Liver (tissue), 9 donors: ENCODE results near the gene RNU6-8. TPM values are rescaled to one million over a fixed set of nuclear protein-coding genes. Genes with fewer than 3 reads are reported as not detected.

Experiments
- DNase-seq: peaks from one replicate; pipeline ENCODE4 v3.0.0-alpha.2; 2017; ENCODE audit warnings: low spot score
- H3K27ac ChIP-seq, 2 donors: one replicate each; pipeline ENCODE4 v1.7.0; 2013; ENCODE audit warnings: inconsistent platforms in 2 of 2, low read length in 2 of 2, control low read depth in 1 of 2, low read depth in 1 of 2, mild to moderate bottlenecking in 1 of 2
- H3K27me3 ChIP-seq, 4 donors: one replicate each; pipeline versions ENCODE4 v1.6.1 to v1.7.0; 2013; ENCODE audit warnings: low read length in 3 of 4, inconsistent platforms in 1 of 4, mild to moderate bottlenecking in 1 of 4, moderate library complexity in 1 of 4; ENCODE audit not compliant: control insufficient read depth in 4 of 4, insufficient read depth in 4 of 4
- H3K36me3 ChIP-seq, 4 donors: one replicate each; pipeline versions ENCODE4 v1.6.1 to v1.7.0; 2013; ENCODE audit warnings: low read length in 3 of 4, mild to moderate bottlenecking in 3 of 4, low read depth in 1 of 4, moderate library complexity in 1 of 4; ENCODE audit not compliant: control insufficient read depth in 4 of 4, insufficient read depth in 3 of 4
- H3K4me1 ChIP-seq, 4 donors: one replicate each; pipeline versions ENCODE4 v1.6.1 to v1.7.0; 2013; ENCODE audit warnings: low read length in 3 of 4, mild to moderate bottlenecking in 3 of 4, moderate library complexity in 1 of 4; ENCODE audit not compliant: control insufficient read depth in 4 of 4, insufficient read depth in 4 of 4
- H3K4me3 ChIP-seq, 3 donors: one replicate each; pipeline versions ENCODE4 v1.6.1 to v1.7.0; 2013; ENCODE audit warnings: low read length in 3 of 3, control low read depth in 1 of 3, low read depth in 1 of 3, mild to moderate bottlenecking in 1 of 3
- H3K9ac ChIP-seq, 2 donors: one replicate each; pipeline ENCODE4 v1.7.0; 2013; ENCODE audit warnings: low read length in 2 of 2, mild to moderate bottlenecking in 2 of 2, moderate library complexity in 2 of 2, control low read depth in 1 of 2, low read depth in 1 of 2
- H3K9me3 ChIP-seq, 4 donors: one replicate each; pipeline versions ENCODE4 v1.6.1 to v1.7.0; 2013; ENCODE audit warnings: low read length in 3 of 4; ENCODE audit not compliant: control insufficient read depth in 4 of 4
- EGR1 ChIP-seq, 2 donors: IDR thresholded peaks; 2 replicates each; pipeline ENCODE4 v1.6.1; 2016 to 2018; ENCODE audit warnings: antibody characterized with exemption in 2 of 2, low read depth in 2 of 2
- FOXA1 ChIP-seq: IDR thresholded peaks from 2 replicates; pipeline ENCODE4 v1.6.1; 2016; ENCODE audit warnings: antibody characterized with exemption
- FOXA2 ChIP-seq: IDR thresholded peaks from 2 replicates; pipeline ENCODE4 v1.6.1; 2016; ENCODE audit warnings: antibody characterized with exemption
- GABPA ChIP-seq, 2 donors: IDR thresholded peaks in 1 of 2; conservative IDR thresholded peaks in 1 of 2; 2 replicates each; pipeline ENCODE4 v1.6.1; 2016; ENCODE audit warnings: antibody characterized with exemption in 2 of 2, mild to moderate bottlenecking in 1 of 2, moderate library complexity in 1 of 2
- HNF4A ChIP-seq, 2 donors: conservative IDR thresholded peaks; 2 replicates each; pipeline ENCODE4 v1.6.1; 2016; ENCODE audit warnings: antibody characterized with exemption in 2 of 2, mild to moderate bottlenecking in 2 of 2
- HNF4G ChIP-seq: IDR thresholded peaks from 2 replicates; pipeline ENCODE4 v1.6.1; 2016; ENCODE audit warnings: antibody characterized with exemption
- JUND ChIP-seq, 2 donors: IDR thresholded peaks; 2 replicates each; pipeline ENCODE4 v1.6.1; 2016; ENCODE audit warnings: antibody characterized with exemption in 2 of 2
- NR2F2 ChIP-seq: IDR thresholded peaks from 2 replicates; pipeline ENCODE4 v1.6.1; 2016; ENCODE audit warnings: antibody characterized with exemption
- RAD21 ChIP-seq, 2 donors: IDR thresholded peaks; 2 replicates each; pipeline ENCODE4 v1.6.1; 2016; ENCODE audit warnings: antibody characterized with exemption in 2 of 2, mild to moderate bottlenecking in 2 of 2
- RXRA ChIP-seq, 2 donors: IDR thresholded peaks; 2 replicates each; pipeline ENCODE4 v1.6.1; 2017 to 2018; ENCODE audit warnings: antibody characterized with exemption in 2 of 2, mild to moderate bottlenecking in 1 of 2
- SP1 ChIP-seq: IDR thresholded peaks from 2 replicates; pipeline ENCODE4 v1.6.1; 2018; ENCODE audit warnings: antibody characterized with exemption, mild to moderate bottlenecking
- TAF1 ChIP-seq: conservative IDR thresholded peaks from 2 replicates; pipeline ENCODE4 v1.6.1; 2016; ENCODE audit warnings: antibody characterized with exemption, mild to moderate bottlenecking
- YY1 ChIP-seq: IDR thresholded peaks from 2 replicates; pipeline ENCODE4 v1.6.1; 2016; ENCODE audit warnings: antibody characterized with exemption, mild to moderate bottlenecking
- WGBS: extraction: QIAGEN DNeasy Blood & Tissue Kit; methylation state at CpG from one replicate; pipeline ENCODE4 v1.1.7; 2013; 5-methylcytosine and 5-hydroxymethylcytosine counted together
- polyA plus RNA-seq, 2 donors: library from polyadenylated mRNA; stranded (reverse) in 1 of 2; unstranded in 1 of 2; fragments of 200-250 nt in 1 of 2; fragments of >200 nt in 1 of 2; fragmentation: Nextera tagmentation in 1 of 2; extraction: Ambion mirVana in 1 of 2; gene quantifications; one replicate each; pipeline versions ENCODE4 v1.2.1 to v1.2.3, GENCODE V29; 2013 to 2015
- total RNA-seq, 2 donors: library from RNA; depleted of rRNA; stranded (reverse); fragments of >200 nt; gene quantifications; one replicate each; pipeline ENCODE4 v1.2.3, GENCODE V29; 2014
- TF ChIP-seq, protein P1 (sequence below): IDR thresholded peaks from 2 replicates; pipeline ENCODE4 v1.6.1; 2016; ENCODE audit warnings: antibody characterized with exemption
- TF ChIP-seq, protein P2 (sequence below): IDR thresholded peaks from 2 replicates; pipeline ENCODE4 v1.6.1; 2016; ENCODE audit warnings: antibody characterized with exemption, mild to moderate bottlenecking
- TF ChIP-seq, protein P3 (sequence below): IDR thresholded peaks from 2 replicates; pipeline ENCODE4 v1.6.1; 2016; ENCODE audit warnings: antibody characterized with exemption
- TF ChIP-seq, protein P4 (sequence below): IDR thresholded peaks from 2 replicates; pipeline ENCODE4 v1.6.1; 2016; ENCODE audit warnings: antibody characterized with exemption
- TF ChIP-seq, protein P5 (sequence below): fragments of 150-350 bp; IDR thresholded peaks from 2 replicates; pipeline ENCODE4 v1.5.1; 2017; ENCODE audit warnings: improper control_type of control experiment, low read depth, low read length; ENCODE audit not compliant: missing input control
- donor health status: healthy.
- donor health status: healthy.
- donor health status: healthy.
- donor health status: healthy.
- donor health status: healthy.

Gene RNU6-8
- total and polyA plus RNA-seq, 4 donors = not detected

DNA sequence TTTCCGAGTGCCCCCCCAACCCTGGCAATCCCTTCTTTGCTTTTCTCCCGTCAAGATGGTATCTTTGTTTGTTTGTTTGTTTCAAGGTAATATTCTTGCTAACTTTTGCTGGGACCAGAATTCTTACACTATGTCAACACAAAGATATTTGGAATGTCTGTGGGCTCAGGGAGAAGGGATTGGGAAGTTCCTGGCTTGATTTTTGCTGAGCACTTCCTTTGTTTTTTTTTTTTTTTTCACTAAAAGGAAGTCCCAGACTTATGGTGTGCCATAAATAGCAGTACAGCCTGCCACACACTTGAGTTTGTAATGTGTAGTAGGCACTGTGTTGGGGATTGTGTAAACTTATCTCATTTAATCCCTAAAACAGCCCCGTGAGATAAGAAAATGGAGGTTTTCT is 12.4 kb downstream of the RNU6-8 start:
- no peak for DNase-seq
- Histone ChIP-seq H3K27ac (no peak overlapping the region), H3K27me3 (no peaks in the 10 kb centered on the region), H3K36me3 (no peaks in the 10 kb centered on the region), H3K4me3 (no peak overlapping the region), H3K9me3 (no peaks in the 10 kb centered on the region), H3K4me1 (no peaks in the 10 kb centered on the region), H3K9ac (no peak overlapping the region)
- no peak for TF ChIP-seq RXRA (IDR thresholded peaks at IDR 0.05)
- no peak for TF ChIP-seq SP1
- TF ChIP-seq JUND (IDR thresholded peaks at IDR 0.05) = no peak
- no peak for TF ChIP-seq YY1
- no peak for TF ChIP-seq FOXA1
- no peak for TF ChIP-seq EGR1 (IDR thresholded peaks at IDR 0.05; ENCODE audit: low read depth in 2 of 2)
- no peak for TF ChIP-seq FOXA2
- WGBS = 58% methylated on average over 3 of the region's 3 CpGs

DNA sequence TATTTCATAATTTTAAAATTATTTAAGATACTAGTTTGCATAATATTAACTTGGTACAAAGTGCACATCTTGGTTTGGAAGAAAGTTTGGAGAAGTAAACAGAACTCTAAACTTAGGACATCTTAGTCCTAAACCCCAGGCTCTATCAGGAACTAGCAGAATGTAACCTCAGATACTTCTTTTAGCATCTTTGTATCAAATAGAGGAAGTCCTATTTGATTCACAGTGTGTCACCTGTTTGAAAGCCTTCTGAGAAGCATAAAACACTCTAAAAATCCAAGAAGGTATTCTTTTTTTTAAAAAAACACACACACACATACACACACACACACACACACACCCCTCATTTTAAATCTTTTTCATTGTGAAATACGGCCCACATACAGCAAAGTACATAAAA is 13.3 kb downstream of the RNU6-8 start:
- H3K4me3 ChIP-seq = no peak overlapping the region

DNA sequence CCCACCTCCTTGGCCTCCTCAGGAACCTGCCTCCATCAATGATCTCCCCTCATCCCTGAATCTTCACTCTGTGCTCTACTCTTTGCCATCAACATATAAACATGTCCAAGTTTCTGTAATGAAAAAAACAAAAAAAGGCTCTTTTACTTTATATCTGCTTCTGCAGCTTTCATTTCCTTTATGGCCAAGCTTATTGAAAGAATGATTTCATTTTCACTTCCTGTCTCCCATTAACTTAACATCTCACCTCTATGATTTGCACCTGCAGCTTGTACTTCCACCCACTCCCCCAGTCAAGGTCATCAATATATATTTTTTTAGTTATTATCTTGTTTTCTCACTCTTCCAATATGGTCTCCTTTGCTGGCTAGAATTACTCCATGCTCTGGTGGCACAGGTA is 16.8 kb downstream of the RNU6-8 start:
- Histone ChIP-seq H3K4me3 (no peak overlapping the region), H3K9ac (no peak overlapping the region), H3K9me3 (peaks cover 0 to 12% (median 4%) of the 10 kb centered on the region in 4 donors), H3K36me3 (no peaks in the 10 kb centered on the region), H3K4me1 (no peaks in the 10 kb centered on the region), H3K27me3 (no peaks in the 10 kb centered on the region), H3K27ac (no peak overlapping the region)
- TF ChIP-seq GABPA (IDR thresholded peaks at IDR 0.05 in 1 of 2, conservative IDR thresholded peaks at IDR 0.05 in 1 of 2) (no peak), RXRA (IDR thresholded peaks at IDR 0.05) (no peak), JUND (IDR thresholded peaks at IDR 0.05) (no peak), TAF1 (no peak), FOXA2 (no peak), YY1 (no peak), HNF4A (conservative IDR thresholded peaks at IDR 0.05) (no peak), EGR1 (IDR thresholded peaks at IDR 0.05; ENCODE audit: low read depth in 2 of 2) (no peak), FOXA1 (no peak), RAD21 (IDR thresholded peaks at IDR 0.05) (no peak), SP1 (no peak), HNF4G (no peak), NR2F2 (no peak)
- TF ChIP-seq, protein P1, sequence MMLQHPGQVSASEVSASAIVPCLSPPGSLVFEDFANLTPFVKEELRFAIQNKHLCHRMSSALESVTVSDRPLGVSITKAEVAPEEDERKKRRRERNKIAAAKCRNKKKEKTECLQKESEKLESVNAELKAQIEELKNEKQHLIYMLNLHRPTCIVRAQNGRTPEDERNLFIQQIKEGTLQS = no peak
- TF ChIP-seq, protein P2, sequence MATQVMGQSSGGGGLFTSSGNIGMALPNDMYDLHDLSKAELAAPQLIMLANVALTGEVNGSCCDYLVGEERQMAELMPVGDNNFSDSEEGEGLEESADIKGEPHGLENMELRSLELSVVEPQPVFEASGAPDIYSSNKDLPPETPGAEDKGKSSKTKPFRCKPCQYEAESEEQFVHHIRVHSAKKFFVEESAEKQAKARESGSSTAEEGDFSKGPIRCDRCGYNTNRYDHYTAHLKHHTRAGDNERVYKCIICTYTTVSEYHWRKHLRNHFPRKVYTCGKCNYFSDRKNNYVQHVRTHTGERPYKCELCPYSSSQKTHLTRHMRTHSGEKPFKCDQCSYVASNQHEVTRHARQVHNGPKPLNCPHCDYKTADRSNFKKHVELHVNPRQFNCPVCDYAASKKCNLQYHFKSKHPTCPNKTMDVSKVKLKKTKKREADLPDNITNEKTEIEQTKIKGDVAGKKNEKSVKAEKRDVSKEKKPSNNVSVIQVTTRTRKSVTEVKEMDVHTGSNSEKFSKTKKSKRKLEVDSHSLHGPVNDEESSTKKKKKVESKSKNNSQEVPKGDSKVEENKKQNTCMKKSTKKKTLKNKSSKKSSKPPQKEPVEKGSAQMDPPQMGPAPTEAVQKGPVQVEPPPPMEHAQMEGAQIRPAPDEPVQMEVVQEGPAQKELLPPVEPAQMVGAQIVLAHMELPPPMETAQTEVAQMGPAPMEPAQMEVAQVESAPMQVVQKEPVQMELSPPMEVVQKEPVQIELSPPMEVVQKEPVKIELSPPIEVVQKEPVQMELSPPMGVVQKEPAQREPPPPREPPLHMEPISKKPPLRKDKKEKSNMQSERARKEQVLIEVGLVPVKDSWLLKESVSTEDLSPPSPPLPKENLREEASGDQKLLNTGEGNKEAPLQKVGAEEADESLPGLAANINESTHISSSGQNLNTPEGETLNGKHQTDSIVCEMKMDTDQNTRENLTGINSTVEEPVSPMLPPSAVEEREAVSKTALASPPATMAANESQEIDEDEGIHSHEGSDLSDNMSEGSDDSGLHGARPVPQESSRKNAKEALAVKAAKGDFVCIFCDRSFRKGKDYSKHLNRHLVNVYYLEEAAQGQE = no peak
- TF ChIP-seq, protein P3, sequence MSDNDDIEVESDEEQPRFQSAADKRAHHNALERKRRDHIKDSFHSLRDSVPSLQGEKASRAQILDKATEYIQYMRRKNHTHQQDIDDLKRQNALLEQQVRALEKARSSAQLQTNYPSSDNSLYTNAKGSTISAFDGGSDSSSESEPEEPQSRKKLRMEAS = no peak
- TF ChIP-seq, protein P4, sequence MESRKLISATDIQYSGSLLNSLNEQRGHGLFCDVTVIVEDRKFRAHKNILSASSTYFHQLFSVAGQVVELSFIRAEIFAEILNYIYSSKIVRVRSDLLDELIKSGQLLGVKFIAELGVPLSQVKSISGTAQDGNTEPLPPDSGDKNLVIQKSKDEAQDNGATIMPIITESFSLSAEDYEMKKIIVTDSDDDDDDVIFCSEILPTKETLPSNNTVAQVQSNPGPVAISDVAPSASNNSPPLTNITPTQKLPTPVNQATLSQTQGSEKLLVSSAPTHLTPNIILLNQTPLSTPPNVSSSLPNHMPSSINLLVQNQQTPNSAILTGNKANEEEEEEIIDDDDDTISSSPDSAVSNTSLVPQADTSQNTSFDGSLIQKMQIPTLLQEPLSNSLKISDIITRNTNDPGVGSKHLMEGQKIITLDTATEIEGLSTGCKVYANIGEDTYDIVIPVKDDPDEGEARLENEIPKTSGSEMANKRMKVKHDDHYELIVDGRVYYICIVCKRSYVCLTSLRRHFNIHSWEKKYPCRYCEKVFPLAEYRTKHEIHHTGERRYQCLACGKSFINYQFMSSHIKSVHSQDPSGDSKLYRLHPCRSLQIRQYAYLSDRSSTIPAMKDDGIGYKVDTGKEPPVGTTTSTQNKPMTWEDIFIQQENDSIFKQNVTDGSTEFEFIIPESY = no peak
- no peak for DNase-seq

More for the DNA sequence above, 13.3 kb downstream of the RNU6-8 start:
- TF ChIP-seq, protein P1 = no peak
- TF ChIP-seq, protein P3 = no peak
- TF ChIP-seq, protein P5, sequence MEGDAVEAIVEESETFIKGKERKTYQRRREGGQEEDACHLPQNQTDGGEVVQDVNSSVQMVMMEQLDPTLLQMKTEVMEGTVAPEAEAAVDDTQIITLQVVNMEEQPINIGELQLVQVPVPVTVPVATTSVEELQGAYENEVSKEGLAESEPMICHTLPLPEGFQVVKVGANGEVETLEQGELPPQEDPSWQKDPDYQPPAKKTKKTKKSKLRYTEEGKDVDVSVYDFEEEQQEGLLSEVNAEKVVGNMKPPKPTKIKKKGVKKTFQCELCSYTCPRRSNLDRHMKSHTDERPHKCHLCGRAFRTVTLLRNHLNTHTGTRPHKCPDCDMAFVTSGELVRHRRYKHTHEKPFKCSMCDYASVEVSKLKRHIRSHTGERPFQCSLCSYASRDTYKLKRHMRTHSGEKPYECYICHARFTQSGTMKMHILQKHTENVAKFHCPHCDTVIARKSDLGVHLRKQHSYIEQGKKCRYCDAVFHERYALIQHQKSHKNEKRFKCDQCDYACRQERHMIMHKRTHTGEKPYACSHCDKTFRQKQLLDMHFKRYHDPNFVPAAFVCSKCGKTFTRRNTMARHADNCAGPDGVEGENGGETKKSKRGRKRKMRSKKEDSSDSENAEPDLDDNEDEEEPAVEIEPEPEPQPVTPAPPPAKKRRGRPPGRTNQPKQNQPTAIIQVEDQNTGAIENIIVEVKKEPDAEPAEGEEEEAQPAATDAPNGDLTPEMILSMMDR = no peak
- TF ChIP-seq SP1 (no peak), HNF4A (conservative IDR thresholded peaks at IDR 0.05) (no peak)
- Histone ChIP-seq H3K36me3 (no peaks in the 10 kb centered on the region), H3K9ac (no peak overlapping the region), H3K9me3 (peaks cover 0 to 6% (median 4%) of the 10 kb centered on the region in 4 donors), H3K27ac (no peak overlapping the region), H3K4me1 (no peaks in the 10 kb centered on the region), H3K27me3 (no peaks in the 10 kb centered on the region)
- DNase-seq = no peak
- 84% methylated on average over 1 of the region's 1 CpG for WGBS
